HepG2 (cell line): Measurements from ENCODE around the gene MAP2K5. TPM values are rescaled to one million over a fixed set of nuclear protein-coding genes. Genes with fewer than 3 reads are reported as not detected.

ENCODE experiments used
- BCL6 ChIP-seq: IDR thresholded peaks from 2 replicates; pipeline ENCODE4 v1.6.1; 2016; ENCODE audit warnings: missing genetic modification reagents, missing compliant biosample characterization
- CHCHD3 ChIP-seq: sonication (generic); formaldehyde crosslinking; IDR thresholded peaks from 2 replicates; pipeline ENCODE4 v1.8.0; 2022; ENCODE audit warnings: mild to moderate bottlenecking, missing genetic modification reagents, moderate library complexity
- CSRNP1 ChIP-seq: sonication (generic); formaldehyde crosslinking; IDR thresholded peaks from 2 replicates; pipeline ENCODE4 v1.8.1; 2023; ENCODE audit warnings: mild to moderate bottlenecking, missing genetic modification reagents
- HIVEP1 ChIP-seq: sonication (generic); formaldehyde crosslinking; IDR thresholded peaks from 2 replicates; pipeline ENCODE4 v1.4.0; 2020; ENCODE audit warnings: mild to moderate bottlenecking, missing genetic modification reagents
- KDM1A ChIP-seq: IDR thresholded peaks from 2 replicates; pipeline ENCODE4 v1.6.1; 2016; ENCODE audit warnings: missing compliant biosample characterization
- MYPOP ChIP-seq: sonication (generic); formaldehyde crosslinking; IDR thresholded peaks from 2 replicates; pipeline ENCODE4 v1.8.1; 2023; ENCODE audit warnings: mild to moderate bottlenecking, moderate library complexity, missing genetic modification reagents
- POLR2G ChIP-seq: fragments of 200-400 bp; formaldehyde crosslinking; IDR thresholded peaks from 2 replicates; pipeline ENCODE4 v1.6.1; 2018; ENCODE audit warnings: mild to moderate bottlenecking, low read depth, low read length, moderate library complexity
- REPIN1 ChIP-seq: sonication (generic); formaldehyde crosslinking; IDR thresholded peaks from 2 replicates; pipeline ENCODE4 v1.8.0; 2022; ENCODE audit warnings: missing genetic modification reagents, low read depth, mild to moderate bottlenecking, borderline replicate concordance
- U2AF1 ChIP-seq: fragments of 200-400 bp; formaldehyde crosslinking; optimal IDR thresholded peaks from 2 replicates; pipeline ENCODE3; 2017; ENCODE audit warnings: mild to moderate bottlenecking, low read depth, low read length
- YY1 ChIP-seq: IDR thresholded peaks from 2 replicates; pipeline ENCODE4 v1.6.1; 2011; ENCODE audit warnings: low read length, low read depth, moderate library complexity, mild to moderate bottlenecking; ENCODE audit not compliant: insufficient read depth, insufficient replicate concordance
- ZBTB38 ChIP-seq: sonication (generic); formaldehyde crosslinking; IDR thresholded peaks from 2 replicates; pipeline ENCODE4 v1.5.1; 2020; ENCODE audit warnings: mild to moderate bottlenecking, missing genetic modification reagents
- ZMAT3 ChIP-seq: sonication (generic); formaldehyde crosslinking; conservative IDR thresholded peaks from 2 replicates; pipeline ENCODE4 v1.7.0; 2021; ENCODE audit warnings: missing genetic modification reagents
- ZNF282 ChIP-seq: fragments of 450-650 bp; IDR thresholded peaks from 2 replicates; pipeline ENCODE4 v1.6.1; 2018; ENCODE audit not compliant: partially characterized antibody
- ZNF33A ChIP-seq: sonication (generic); formaldehyde crosslinking; IDR thresholded peaks from 2 replicates; pipeline ENCODE4 v1.5.1; 2020; ENCODE audit warnings: missing genetic modification reagents, mild to moderate bottlenecking, moderate library complexity, borderline replicate concordance
- ZNF431 ChIP-seq: sonication (generic); formaldehyde crosslinking; IDR thresholded peaks from 2 replicates; pipeline ENCODE4 v1.9.0; 2022; ENCODE audit warnings: missing genetic modification reagents, low read depth, mild to moderate bottlenecking, borderline replicate concordance
- ZNF451 ChIP-seq: sonication (generic); formaldehyde crosslinking; IDR thresholded peaks from 2 replicates; pipeline ENCODE4 v1.5.0; 2020; ENCODE audit warnings: mild to moderate bottlenecking, missing genetic modification reagents
- ZNF546 ChIP-seq: sonication (generic); formaldehyde crosslinking; conservative IDR thresholded peaks from 2 replicates; pipeline ENCODE4 v1.8.1; 2023; ENCODE audit warnings: mild to moderate bottlenecking, missing genetic modification reagents
- ZNF766 ChIP-seq: sonication (generic); formaldehyde crosslinking; IDR thresholded peaks from 2 replicates; pipeline ENCODE4 v1.5.0; 2020; ENCODE audit warnings: missing genetic modification reagents, borderline replicate concordance
- ZNF891 ChIP-seq: sonication (generic); formaldehyde crosslinking; IDR thresholded peaks from 2 replicates; pipeline ENCODE4 v1.5.0; 2020; ENCODE audit warnings: mild to moderate bottlenecking, missing genetic modification reagents
- polyA plus RNA-seq, 8 experiments: library from polyadenylated mRNA; depleted of rRNA in 3 of 8; stranded (reverse) in 7 of 8; unstranded in 1 of 8; fragments of >200 nt; fragmentation: Illumina TruSeq in 4 of 8; extraction: Trizol in 4 of 8; gene quantifications; 2 replicates each; pipeline versions ENCODE4 v1.2.1 to v1.2.3, GENCODE V29; 2011 to 2016; ENCODE audit warnings: low read depth in 4 of 8, missing spikeins in 1 of 8, mixed read lengths in 1 of 8; ENCODE audit not compliant: insufficient read depth in 1 of 8
- total RNA-seq, 5 experiments: library from RNA; depleted of rRNA; stranded (reverse); fragments of >200 nt; fragmentation: Illumina TruSeq; extraction: Trizol; gene quantifications; 2 replicates each; pipeline ENCODE4 v1.2.3, GENCODE V29; 2016; ENCODE audit warnings: low read depth in 1 of 5
- TF ChIP-seq, protein P1 (sequence below): IDR thresholded peaks from 2 replicates; pipeline ENCODE4 v1.6.1; 2016; ENCODE audit warnings: mild to moderate bottlenecking
- TF ChIP-seq, protein P2 (sequence below): IDR thresholded peaks from 2 replicates; pipeline ENCODE4 v1.6.1; 2016; ENCODE audit warnings: mild to moderate bottlenecking, missing biosample characterization, missing genetic modification reagents
- TF ChIP-seq, protein P3 (sequence below): sonication (generic); formaldehyde crosslinking; IDR thresholded peaks from 2 replicates; pipeline ENCODE4 v1.4.0; 2020; ENCODE audit warnings: missing genetic modification reagents

Gene MAP2K5
- total and polyA plus RNA-seq, 2 of the 13 experiments (the other 11 are each of a cell fraction or from before 2014, with no cell fraction given) = 4.0 to 4.3 TPM

GRCh38 chr15:67542420-67543347 lies at the start of gene MAP2K5 (continued):
- TF ChIP-seq, protein P1, sequence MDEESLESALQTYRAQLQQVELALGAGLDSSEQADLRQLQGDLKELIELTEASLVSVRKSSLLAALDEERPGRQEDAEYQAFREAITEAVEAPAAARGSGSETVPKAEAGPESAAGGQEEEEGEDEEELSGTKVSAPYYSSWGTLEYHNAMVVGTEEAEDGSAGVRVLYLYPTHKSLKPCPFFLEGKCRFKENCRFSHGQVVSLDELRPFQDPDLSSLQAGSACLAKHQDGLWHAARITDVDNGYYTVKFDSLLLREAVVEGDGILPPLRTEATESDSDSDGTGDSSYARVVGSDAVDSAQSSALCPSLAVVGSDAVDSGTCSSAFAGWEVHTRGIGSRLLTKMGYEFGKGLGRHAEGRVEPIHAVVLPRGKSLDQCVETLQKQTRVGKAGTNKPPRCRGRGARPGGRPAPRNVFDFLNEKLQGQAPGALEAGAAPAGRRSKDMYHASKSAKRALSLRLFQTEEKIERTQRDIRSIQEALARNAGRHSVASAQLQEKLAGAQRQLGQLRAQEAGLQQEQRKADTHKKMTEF (CRISPR knock-in tag) = peak; percentile 71; the same call in 1 of the 2 replicates
- TF ChIP-seq CSRNP1 (CRISPR knock-in tag) (peak; percentile 44; the same call in 1 of the 2 replicates), ZNF431 (CRISPR knock-in tag) (0 out of 2 replicates have a peak, but pooled peaks have one; percentile 59), U2AF1 (peak; percentile 31), ZNF546 (CRISPR knock-in tag) (0 out of 2 replicates have a peak, but pooled peaks have one; percentile 46), ZBTB38 (CRISPR knock-in tag) (peak; percentile 26; the same call in 1 of the 2 replicates), ZMAT3 (CRISPR knock-in tag) (no peak), CHCHD3 (CRISPR knock-in tag) (peak; percentile 61; the same call in 1 of the 2 replicates), ZNF766 (0 out of 2 replicates have a peak, but pooled peaks have one; percentile 25), POLR2G (peak; percentile 89), BCL6 (CRISPR knock-in tag) (0 out of 2 replicates have a peak, but pooled peaks have one; percentile 13), ZNF891 (CRISPR knock-in tag) (no peak), REPIN1 (no peak), ZNF33A (no peak), ZNF282 (no peak), MYPOP (CRISPR knock-in tag) (no peak), ZNF451 (CRISPR knock-in tag) (peak; percentile 89), HIVEP1 (CRISPR knock-in tag) (no peak), KDM1A (CRISPR knock-in tag) (no peak), YY1 (peak; percentile 99)
- TF ChIP-seq, protein P2, sequence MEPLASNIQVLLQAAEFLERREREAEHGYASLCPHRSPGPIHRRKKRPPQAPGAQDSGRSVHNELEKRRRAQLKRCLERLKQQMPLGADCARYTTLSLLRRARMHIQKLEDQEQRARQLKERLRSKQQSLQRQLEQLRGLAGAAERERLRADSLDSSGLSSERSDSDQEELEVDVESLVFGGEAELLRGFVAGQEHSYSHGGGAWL (CRISPR knock-in tag) = 0 out of 2 replicates have a peak, but pooled peaks have one; percentile 8
- TF ChIP-seq, protein P3, sequence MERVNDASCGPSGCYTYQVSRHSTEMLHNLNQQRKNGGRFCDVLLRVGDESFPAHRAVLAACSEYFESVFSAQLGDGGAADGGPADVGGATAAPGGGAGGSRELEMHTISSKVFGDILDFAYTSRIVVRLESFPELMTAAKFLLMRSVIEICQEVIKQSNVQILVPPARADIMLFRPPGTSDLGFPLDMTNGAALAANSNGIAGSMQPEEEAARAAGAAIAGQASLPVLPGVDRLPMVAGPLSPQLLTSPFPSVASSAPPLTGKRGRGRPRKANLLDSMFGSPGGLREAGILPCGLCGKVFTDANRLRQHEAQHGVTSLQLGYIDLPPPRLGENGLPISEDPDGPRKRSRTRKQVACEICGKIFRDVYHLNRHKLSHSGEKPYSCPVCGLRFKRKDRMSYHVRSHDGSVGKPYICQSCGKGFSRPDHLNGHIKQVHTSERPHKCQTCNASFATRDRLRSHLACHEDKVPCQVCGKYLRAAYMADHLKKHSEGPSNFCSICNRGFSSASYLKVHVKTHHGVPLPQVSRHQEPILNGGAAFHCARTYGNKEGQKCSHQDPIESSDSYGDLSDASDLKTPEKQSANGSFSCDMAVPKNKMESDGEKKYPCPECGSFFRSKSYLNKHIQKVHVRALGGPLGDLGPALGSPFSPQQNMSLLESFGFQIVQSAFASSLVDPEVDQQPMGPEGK = 0 out of 2 replicates have a peak, but pooled peaks have one; percentile 18
